Fibroblast of the aortic adventitia (primary cell): ENCODE results near the gene RTN3. TPM values are rescaled to one million over a fixed set of nuclear protein-coding genes. Genes with fewer than 3 reads are reported as not detected.

ENCODE experiments used
- DNase-seq: peaks from one replicate; pipeline ENCODE4 v3.0.0-alpha.2; 2010; ENCODE audit warnings: low read depth
- H3K4me3 ChIP-seq: 2 replicates; pipeline ENCODE4 v1.5.1; 2011; ENCODE audit warnings: low read depth, mild to moderate bottlenecking, control low read depth, low read length, moderate library complexity
- CTCF ChIP-seq: IDR thresholded peaks from 2 replicates; pipeline ENCODE4 v1.5.1; 2011; ENCODE audit warnings: mild to moderate bottlenecking, low read length, control low read depth, inconsistent platforms; ENCODE audit not compliant: insufficient read depth
- total RNA-seq: library from RNA; depleted of rRNA; stranded (reverse); fragments of >200 nt; gene quantifications from 2 replicates; pipeline ENCODE4 v1.2.3, GENCODE V29; 2012; ENCODE audit warnings: low replicate concordance

RTN3 gene
- total RNA-seq, 1 donor: 151 TPM

- H3K4me3 ChIP-seq: no peak overlapping the region
- DNase-seq: no peak
- TF ChIP-seq CTCF: no peak
These were observed 20.3 kb upstream of the RTN3 start for GRCh38 chr11:63660972-63661371.

GRCh38 chr11:63663809-63664208 is 17.5 kb upstream of the RTN3 start:
- TF ChIP-seq CTCF: no peak
- peak; percentile 78 for DNase-seq
- no peak overlapping the region for H3K4me3 ChIP-seq

- no peak overlapping the region for H3K4me3 ChIP-seq
- peak; percentile 70 for DNase-seq
- no peak for TF ChIP-seq CTCF
These were observed 14.4 kb upstream of the RTN3 start for GRCh38 chr11:63666874-63667273.

- no peak for TF ChIP-seq CTCF
- H3K4me3 ChIP-seq: peak overlapping the region; percentile 38
- peak; percentile 98 for DNase-seq
These were observed 13.1 kb upstream of the RTN3 start for GRCh38 chr11:63667995-63668795.

- H3K4me3 ChIP-seq: peak overlapping the region; percentile 76
- DNase-seq: no peak
- no peak for TF ChIP-seq CTCF
These were observed 11.2 kb upstream of the RTN3 start for GRCh38 chr11:63670096-63670432.

GRCh38 chr11:63670433-63671321 is 10.6 kb upstream of the RTN3 start:
- TF ChIP-seq CTCF: peak; percentile 27
- DNase-seq: peak; percentile 70
- peak overlapping the region; percentile 76 for H3K4me3 ChIP-seq
